Choroid plexus epithelial cell (primary cell): ENCODE results near the gene MSANTD7.

Experiments used
- DNase-seq: peaks from one replicate; pipeline ENCODE4 v3.0.0-alpha.2; 2010; ENCODE audit warnings: low read depth
- H3K4me3 ChIP-seq: 2 replicates; pipeline ENCODE4 v1.5.1; 2011; ENCODE audit warnings: low read depth, mild to moderate bottlenecking, control low read depth, low read length, moderate library complexity
- TF ChIP-seq, protein P1 (sequence below): conservative IDR thresholded peaks from 2 replicates; pipeline ENCODE4 v1.5.1; 2011; ENCODE audit warnings: low read depth, mild to moderate bottlenecking, control low read depth, inconsistent platforms, low read length, moderate library complexity

The MSANTD7 gene

DNA sequence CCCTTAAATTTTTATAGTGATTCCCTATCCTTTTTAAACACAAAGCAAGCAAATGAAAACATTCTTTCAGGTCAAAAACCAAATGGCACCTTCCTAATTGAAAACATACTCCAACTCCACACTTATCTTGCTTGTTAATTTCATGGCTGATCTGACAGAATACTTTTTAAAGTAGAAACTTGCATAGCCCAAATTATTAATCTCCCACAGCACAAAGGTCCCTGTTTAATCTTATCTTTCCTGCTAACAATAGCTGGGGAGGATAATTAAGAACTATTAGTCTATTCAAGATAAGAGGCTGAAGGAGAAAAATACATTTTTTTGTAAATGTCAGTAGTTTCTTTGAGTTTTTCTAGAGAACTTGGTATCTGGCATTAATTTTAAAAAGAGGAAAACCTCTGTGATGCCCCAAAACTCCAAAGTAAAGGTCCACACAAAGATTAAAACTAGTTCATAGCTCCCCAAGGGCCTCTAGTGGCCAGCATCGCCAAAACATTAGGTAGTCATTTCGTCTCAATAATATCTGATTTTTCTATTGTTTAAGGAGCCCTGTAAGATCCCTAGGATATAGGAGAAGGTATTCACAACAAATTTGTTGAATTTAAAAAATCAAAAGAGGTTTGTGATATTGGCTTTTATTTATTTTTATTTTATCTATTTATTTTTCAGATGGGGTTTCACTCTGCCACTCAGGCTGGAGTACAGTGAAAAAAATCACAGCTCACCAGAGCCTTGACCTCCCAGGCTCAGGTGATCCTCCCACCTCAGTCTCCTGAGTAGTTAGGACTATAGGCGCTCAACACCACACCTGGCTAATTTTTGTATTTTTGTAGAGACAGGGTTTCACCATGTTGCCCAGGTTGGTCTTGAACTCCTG lies 15.0 kb upstream of the MSANTD7 start:
- TF ChIP-seq, protein P1, sequence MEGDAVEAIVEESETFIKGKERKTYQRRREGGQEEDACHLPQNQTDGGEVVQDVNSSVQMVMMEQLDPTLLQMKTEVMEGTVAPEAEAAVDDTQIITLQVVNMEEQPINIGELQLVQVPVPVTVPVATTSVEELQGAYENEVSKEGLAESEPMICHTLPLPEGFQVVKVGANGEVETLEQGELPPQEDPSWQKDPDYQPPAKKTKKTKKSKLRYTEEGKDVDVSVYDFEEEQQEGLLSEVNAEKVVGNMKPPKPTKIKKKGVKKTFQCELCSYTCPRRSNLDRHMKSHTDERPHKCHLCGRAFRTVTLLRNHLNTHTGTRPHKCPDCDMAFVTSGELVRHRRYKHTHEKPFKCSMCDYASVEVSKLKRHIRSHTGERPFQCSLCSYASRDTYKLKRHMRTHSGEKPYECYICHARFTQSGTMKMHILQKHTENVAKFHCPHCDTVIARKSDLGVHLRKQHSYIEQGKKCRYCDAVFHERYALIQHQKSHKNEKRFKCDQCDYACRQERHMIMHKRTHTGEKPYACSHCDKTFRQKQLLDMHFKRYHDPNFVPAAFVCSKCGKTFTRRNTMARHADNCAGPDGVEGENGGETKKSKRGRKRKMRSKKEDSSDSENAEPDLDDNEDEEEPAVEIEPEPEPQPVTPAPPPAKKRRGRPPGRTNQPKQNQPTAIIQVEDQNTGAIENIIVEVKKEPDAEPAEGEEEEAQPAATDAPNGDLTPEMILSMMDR: peak; percentile 86
- DNase-seq: peak; percentile 72

DNA sequence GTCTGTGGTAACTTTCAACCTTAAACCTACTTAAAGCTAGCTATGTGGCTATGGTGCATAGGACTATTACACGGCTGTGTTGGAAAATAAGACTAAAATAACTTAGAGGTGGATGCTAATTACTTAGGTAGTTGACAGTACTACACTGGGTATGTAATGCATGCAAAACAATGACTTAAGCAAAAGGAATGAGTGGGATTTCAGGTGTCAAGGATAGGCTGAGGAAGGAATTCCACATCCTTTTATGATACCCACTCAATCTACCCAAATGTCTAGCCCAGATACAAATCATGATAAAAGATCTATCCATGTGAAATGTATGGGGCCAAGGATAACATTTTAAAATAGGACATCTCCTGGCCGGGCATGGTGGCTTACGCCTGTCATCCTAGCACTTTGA lies 14.1 kb upstream of the MSANTD7 start:
- H3K4me3 ChIP-seq: no peak overlapping the region
- TF ChIP-seq, protein P1: no peak
- DNase-seq: no peak

More for the DNA sequence above, 15.0 kb upstream of the MSANTD7 start:
- no peak overlapping the region for H3K4me3 ChIP-seq

- DNase-seq: no peak
- no peak overlapping the region for H3K4me3 ChIP-seq
- TF ChIP-seq, protein P1: no peak
These were observed 11.9 kb upstream of the MSANTD7 start for GRCh38 chr10:14826076-14826829.

DNA sequence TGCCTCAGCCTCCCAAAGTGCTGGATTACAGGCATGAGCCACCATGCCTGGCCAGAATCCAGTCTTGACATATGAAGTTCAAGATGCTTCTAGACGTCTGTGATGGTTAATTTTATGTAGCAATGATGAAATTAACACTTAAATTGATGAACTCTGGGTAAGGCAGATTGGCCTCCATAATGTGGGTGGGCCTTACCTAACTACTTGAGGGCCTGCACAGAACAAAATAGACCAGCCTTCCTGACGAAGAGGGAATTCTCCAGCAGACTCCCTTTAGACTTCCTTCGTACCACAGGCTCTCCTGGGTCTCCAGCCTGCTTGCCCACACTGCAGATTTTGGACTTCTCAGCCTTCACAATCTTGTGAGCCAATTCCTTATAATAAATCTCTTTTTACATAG lies 5.0 kb upstream of the MSANTD7 start:
- DNase-seq: no peak
- H3K4me3 ChIP-seq: no peak overlapping the region
- TF ChIP-seq, protein P1: no peak

- no peak for DNase-seq
- H3K4me3 ChIP-seq: no peak overlapping the region
- TF ChIP-seq, protein P1: no peak
These were observed 1.9 kb upstream of the MSANTD7 start for GRCh38 chr10:14836208-14836607.

GRCh38 chr10:14837003-14837756 lies 926 bp upstream of the MSANTD7 start:
- TF ChIP-seq, protein P1: no peak
- peak; percentile 64 for DNase-seq
- peak overlapping the region; percentile 74 for H3K4me3 ChIP-seq
